GM12872 (cell line): ENCODE measurements around the gene KCNRG.
A peak's percentile ranks its signal among the peaks of the same experiment; 100 is the strongest.

ENCODE experiments used
- TF ChIP-seq, protein P1 (sequence below): IDR thresholded peaks from 3 replicates; pipeline ENCODE4 v1.5.1; 2011; ENCODE audit warnings: low read depth, mild to moderate bottlenecking, low read length, moderate library complexity; ENCODE audit not compliant: insufficient read depth

Gene KCNRG

DNA sequence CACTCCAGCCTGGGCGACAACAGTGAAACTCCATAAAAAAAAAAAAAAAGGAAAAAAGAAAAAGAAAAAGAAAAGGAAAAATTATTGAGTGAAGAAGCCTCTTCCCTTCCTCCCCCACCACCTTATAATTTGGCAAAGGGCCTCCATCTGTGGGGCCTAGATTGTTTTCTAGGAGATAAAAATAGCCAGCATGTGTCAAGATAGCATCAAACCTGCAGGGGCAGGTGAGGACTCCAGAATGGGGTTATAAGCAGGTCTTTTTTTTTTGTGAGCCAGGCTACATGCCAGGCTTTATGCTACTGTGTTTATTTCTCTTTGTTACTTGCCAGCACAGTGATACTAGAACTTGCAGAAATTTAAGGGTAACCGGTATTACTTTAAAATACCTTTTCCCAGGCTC lies 30.1 kb upstream of the KCNRG start:
- TF ChIP-seq, protein P1, sequence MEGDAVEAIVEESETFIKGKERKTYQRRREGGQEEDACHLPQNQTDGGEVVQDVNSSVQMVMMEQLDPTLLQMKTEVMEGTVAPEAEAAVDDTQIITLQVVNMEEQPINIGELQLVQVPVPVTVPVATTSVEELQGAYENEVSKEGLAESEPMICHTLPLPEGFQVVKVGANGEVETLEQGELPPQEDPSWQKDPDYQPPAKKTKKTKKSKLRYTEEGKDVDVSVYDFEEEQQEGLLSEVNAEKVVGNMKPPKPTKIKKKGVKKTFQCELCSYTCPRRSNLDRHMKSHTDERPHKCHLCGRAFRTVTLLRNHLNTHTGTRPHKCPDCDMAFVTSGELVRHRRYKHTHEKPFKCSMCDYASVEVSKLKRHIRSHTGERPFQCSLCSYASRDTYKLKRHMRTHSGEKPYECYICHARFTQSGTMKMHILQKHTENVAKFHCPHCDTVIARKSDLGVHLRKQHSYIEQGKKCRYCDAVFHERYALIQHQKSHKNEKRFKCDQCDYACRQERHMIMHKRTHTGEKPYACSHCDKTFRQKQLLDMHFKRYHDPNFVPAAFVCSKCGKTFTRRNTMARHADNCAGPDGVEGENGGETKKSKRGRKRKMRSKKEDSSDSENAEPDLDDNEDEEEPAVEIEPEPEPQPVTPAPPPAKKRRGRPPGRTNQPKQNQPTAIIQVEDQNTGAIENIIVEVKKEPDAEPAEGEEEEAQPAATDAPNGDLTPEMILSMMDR = no peak

DNA sequence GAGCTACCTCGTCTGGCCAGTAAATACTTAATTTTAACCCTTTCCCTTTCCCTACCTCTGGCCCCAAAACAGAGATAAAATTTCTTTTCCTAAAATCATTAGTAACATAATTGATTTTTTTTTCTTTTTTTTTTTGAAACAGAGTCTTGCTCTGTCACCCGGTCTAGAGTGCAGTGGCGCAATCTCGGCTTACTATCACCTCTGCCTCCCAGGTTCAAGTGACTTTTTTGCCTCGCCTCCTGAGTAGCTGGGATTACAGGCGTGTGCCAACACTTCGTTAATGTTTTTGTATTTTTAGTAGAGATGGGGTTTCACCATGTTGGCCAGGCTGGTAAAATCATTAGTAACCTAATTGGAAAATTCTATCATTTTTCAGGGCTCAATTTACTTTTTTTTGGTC lies 28.8 kb upstream of the KCNRG start:
- TF ChIP-seq, protein P1 = no peak

DNA sequence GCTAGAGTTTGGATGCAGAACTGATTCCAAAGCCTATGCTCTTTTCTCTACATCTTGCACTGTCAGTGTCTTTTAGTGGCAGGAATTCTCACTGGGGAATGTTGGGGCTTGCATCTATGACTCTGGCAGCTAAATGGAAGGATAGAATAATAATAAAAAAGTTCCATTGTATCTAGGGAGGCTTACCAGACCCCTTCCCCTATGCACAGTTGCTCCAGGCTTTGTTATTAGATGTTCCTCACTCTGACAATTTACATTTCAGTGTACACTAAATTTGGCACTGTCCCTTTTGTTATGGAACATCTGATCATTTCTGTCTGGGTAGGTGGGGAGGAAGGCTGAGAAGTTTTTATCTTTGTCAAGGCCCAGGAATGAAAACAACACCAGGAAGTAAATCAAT lies 22.1 kb upstream of the KCNRG start:
- TF ChIP-seq, protein P1 = no peak

DNA sequence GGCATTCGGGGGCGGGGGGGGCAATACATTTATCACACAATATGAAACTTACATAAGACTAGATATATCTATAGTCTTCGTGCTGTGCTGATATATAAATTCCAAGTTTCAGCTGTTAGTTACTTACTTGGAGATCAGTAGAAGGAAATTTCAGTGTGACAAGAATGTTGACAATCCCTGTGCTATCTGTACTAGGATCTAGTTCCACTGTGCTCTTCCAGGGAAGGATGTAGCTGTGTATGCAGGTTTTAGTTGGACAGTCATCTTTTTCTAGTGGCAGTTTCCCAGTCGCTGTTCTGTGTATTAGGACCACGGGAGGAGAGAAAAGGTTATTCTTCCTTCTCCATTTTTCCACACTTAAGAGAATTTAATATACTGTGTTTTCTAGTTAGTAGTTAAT lies 21.6 kb upstream of the KCNRG start:
- TF ChIP-seq, protein P1 = no peak

DNA sequence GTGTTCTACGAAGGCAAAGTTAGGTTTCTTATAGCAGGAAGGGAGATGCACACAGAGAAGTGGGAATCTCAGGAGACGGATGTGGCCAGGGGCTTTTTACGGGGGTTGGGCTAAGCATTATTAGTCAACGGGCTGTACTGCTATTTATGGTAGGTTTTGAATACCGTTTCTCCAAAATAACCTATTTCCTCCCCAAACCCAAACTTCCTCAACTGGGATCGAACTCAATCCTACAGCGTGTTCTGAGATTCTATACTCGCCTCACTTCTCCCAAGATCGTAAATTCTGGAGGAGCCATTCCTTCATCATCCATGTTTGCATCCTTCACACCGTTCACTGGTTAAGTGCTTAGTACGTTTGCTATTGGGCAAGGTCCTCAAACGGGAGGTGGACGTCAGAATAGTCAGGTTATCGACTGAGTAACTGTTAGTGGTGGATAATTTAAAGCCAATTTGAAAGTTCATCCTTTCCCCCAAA lies 19.6 kb upstream of the KCNRG start:
- TF ChIP-seq, protein P1 = no peak

DNA sequence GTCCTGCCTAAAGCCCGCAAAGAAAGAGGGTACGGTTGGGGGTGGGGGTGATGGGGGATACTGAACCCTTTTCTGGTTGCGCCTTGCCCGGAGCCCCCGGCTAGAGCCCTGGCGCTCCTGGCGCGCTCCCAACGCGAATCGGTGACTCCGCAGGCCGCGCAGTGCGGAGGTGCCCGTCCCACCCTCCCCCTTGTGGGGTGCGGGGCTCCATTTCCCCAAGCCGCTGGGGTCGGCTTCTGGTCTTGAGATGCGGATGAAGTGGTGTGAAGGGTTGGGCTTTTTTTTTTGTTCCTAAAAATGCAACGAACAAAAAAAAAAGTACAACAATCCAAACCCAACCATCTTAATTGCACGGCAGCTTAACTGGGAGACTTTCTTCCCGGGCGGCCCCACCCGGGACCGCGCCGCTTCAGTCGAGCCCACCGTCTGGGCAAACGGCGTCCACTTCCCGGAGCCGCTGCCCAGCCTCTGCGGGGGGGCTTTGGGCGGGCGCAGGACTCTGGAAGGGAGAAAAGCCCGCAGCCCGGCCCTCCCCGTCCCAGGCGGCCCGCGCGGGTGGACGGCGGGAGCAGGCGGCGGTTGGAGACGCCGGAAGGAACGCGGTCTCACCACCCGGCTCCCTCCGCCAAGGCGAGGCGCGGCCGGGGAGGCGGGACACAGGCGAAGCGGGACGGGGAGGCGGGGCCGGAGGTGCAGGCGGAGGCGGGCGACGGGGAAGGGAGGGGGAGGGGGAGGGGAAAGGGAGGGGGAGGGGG lies 18.9 kb upstream of the KCNRG start:
- TF ChIP-seq, protein P1 = no peak

DNA sequence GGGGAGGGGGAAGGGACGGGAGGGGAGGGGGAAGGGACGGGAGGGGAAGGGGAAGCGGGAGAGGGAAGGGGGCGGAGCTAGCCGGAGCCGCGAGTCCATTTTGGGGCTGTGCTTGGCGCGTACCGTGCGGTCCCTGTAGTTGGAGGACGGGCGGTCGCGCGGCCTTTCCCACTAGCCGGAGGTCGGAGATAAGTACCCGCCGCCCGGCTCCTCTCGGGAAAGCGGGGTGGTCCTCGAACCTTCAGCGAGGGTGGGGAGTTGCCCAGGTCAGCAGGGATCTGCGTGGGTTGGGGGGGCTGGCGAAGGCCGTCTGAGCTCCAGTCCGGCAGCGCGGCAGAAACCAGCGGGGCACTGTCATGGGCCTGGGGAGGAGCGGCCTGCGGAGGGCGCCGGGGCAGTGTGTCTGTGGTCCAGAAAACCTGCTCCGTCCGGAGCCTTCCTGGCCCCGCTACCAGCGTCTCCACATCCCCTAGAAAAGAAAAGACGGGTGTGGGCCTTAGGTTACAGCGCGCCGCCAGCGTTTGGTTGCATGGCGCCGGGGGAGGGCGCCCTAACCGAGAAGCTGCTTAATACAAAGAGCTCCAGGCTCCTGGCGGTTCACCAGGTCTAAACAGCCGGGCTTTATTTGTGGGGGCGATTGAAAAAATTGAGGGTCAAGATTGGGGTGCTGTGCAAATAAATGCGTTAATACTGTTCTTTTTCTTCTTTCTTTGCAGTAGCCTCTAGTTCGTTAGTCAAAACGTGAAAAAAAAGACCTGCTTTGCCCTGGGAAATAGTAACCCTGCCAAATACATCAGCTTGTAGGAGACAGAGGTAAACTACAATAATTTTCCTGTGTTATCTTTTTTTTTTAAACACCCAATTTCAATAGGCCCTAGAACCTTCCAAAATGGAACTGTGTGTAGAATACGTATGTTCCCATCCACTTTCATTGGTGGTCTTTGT lies 18.0 kb upstream of the KCNRG start, which contains the start of gene TRIM13:
Gene TRIM13 (plus strand): TSS at position 92 of the 945 bp plus-strand sequence. CDS start 14,899 bp downstream, outside the sequence.
- TF ChIP-seq, protein P1 = peak; percentile 80
